Glomerular endothelial cell (primary cell): ENCODE results near the gene FAM90A26. TPM values are rescaled to one million over a fixed set of nuclear protein-coding genes. Genes with fewer than 3 reads are reported as not detected.
"Not testable (repeated sequence)": the region's sequence is repeated elsewhere in the genome, so short reads cannot be mapped to it uniquely, and the experiment has no call there.

Experiments used
- DNase-seq: peaks from one replicate; pipeline ENCODE4 v3.0.0-alpha.2; 2011; ENCODE audit warnings: low read depth, low spot score; ENCODE audit errors: extremely low read depth
- total RNA-seq: library from RNA; depleted of rRNA; stranded (reverse); fragments of >200 nt; gene quantifications from 2 replicates; pipeline ENCODE4 v1.2.3, GENCODE V29; 2015

Gene FAM90A26, protein sequence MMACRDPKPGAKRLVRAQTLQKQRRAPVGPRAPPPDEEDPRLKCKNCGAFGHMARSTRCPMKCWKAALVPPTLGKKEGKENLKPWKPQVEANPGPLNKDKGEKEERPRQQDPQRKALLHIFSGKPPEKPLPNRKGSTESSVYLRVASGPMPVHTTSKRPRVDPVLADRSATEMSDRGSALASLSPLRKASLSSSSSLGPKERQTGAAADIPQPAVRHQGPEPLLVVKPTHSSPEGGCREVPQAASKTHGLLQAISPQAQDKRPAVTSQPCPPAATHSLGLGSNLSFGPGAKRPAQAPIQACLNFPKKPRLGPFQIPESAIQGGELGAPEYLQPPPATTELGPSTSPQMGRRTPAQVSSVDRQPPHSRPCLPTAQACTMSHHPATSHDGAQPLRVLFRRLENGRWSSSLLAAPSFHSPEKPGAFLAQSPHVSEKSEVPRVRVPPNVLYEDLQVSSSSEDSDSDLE
- total RNA-seq, result not detected in 2 replicates

DNA sequence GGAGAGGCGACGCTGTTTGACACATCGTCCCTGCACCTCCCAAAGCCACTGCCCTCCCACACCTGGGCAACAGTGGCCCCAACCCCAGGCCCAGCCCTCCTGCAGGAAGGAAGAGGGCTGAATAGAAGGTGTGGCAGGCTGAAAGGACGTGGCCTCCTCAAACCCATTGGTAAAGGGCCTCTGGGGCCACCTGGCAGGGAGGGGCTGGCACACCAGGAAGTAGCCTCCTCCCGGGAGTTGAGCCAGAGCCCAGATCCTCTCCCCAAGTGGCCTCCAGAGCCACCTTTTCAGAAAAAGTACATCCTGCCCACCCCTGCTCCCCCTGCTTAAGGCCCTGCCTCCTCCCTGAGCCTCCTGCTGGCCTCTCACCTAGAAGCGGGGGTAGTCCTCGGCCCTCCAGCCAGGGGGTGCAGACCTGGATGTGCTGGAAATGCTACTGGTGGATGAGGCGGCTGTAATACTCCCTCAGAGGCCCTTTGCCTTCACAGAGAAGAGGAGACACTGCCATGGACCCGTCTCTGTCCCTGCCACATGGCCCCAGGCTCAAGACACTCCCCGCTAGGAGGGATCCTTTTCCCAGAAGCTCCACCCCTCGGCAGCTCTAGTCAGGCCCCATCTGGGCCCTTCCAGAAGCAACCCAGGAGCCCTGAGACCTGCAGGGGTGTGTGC is at the start of gene FAM90A26:
TSS of gene FAM90A26 (plus strand) at position 619 of the 669 bp plus-strand sequence. CDS start 2,764 bp downstream, outside the sequence.
- DNase-seq, result not testable (repeated sequence)

DNA sequence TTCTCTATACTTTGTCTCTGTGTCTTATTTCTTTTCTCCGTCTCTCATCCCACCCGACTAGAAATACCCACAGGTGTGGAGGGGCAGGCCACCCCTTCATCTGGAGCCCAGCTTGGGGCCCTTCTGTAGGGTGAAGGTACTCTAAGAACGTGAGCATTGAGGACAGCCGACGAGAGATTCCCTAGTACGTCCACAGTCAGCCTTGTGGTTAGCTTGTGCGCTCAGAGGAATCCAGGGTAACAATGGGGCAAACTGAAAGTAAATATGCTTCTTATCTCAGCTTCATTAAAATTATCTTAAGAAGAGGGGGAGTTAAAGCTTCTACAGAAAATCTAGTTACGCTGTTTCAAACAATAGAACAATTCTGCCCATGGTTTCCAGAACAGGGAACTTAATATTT is 47.5 kb upstream of the FAM90A26 start:
- DNase-seq, result not testable (repeated sequence)

DNA sequence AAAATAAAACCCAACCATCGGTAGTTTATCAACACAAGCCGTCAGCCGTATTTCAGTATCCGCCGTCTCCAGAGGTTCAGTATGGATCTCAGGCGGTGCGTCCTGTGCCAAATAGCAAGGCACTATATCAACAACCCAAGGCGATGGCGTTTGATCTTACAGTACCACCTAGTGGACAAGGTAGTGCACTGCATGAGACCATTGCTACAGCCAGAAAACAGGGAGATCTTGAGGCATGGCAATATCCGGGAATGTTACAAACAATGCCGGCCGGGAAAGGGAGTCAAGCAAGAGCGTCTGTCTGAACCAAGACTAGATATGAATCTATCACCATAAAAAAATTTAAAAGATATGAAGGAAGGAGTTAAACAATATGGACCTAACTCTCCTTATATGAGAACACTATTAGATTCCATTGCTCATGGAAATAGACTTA is 46.6 kb upstream of the FAM90A26 start:
- DNase-seq, result peak; percentile 36

DNA sequence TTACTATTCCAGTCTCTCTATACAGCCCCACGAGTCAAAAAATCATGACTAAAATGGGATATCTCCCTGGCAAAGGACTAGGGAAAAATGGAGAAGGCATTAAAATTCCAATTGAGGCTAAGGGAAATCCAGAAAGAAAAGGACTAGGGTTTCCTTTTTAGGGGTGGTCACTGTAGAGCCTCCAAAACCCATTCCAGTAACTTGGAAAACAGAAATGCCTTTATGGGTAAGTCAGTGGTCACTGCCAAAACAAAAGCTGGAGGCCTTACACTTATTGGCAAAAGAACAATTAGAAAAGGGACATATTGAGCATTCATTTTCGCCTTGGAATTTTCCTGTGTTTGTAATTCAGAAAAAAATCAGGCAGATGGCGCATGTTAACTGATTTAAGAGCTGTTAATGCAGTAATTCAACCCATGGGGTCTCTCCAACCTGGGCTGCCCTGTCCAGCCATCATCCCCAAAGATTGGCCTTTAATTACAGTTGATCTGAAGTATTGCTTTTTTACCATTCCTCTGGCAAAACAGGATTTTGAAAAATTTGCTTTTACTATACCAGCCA is 44.5 kb upstream of the FAM90A26 start:
- DNase-seq, result not testable (repeated sequence)

DNA sequence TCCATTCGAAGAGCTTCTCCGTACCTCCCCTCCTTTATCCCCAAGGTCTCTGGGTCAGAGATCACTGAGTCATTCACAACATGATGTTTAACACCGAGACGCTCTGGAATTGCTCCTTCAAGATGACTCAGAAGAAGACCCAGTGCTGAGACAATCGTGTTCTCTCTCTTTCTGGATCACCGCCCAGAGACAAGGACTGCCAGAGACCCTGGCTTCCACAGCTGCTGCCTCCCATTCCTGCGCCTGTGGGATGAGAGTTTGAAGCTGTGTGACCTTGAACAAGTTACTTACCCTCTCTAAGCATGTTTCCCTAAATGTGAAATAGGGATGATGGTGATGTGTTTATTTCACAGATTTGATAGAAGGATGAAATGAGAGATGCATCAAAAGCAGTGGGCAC is 38.8 kb upstream of the FAM90A26 start:
- not testable (repeated sequence) for DNase-seq

DNA sequence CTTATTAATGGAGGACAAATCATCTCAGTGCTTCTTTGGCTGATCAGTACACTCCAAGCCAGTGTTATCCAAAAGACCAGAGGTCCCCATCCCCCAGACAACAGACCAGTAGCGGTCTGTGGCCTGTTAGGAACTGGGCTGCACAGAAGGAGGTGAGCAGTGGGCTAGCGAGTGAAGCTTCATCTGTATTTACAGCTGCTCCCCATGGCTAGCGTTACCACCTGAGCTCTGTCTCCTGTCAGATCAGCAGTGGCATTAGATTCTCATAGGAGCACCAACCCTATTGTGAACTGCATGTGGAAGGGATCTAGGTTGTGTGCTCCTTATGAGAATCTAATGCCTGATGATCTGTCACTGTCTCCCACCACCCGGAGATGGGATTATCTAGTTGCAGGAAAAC is 37.4 kb upstream of the FAM90A26 start:
- not testable (repeated sequence) for DNase-seq

DNA sequence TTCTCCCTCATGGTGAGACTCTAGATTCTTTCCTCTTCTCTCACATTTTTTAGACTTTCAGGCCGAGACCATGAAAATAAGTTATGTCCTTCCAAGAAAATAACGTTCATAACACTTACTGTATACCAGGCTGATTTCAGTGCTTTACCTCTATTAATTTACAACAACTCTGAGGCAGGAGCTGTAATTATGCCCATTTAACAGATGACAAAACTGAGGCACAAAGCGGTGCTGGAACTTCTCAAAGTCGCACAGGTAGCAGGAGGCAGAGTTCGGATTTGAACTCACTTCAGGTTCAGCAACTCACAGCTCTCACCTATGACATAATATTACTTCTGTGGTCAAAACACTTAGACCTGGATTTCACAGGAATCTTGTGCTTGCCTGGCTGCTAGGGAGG is 36.2 kb upstream of the FAM90A26 start:
- DNase-seq, result not testable (repeated sequence)

DNA sequence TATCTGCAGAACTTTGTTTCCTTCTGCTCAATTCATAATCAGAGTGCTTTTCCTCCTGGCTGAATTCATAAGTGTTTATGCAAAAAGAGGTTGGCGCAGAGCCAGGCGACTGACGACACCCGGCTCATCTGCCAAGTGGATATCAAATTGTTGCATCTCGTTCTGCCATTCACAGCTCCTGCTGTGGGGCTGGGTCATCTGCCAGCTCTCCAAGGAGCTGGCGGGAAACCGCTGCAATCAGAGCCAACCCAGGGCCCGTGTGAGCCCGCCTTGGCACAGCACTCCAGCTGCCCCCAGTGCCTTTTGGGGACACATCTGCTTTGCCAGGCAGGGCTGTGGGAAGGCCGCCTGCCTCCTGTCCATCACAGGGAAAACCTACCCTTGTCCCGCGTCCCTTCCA is 35.7 kb upstream of the FAM90A26 start:
- not testable (repeated sequence) for DNase-seq

DNA sequence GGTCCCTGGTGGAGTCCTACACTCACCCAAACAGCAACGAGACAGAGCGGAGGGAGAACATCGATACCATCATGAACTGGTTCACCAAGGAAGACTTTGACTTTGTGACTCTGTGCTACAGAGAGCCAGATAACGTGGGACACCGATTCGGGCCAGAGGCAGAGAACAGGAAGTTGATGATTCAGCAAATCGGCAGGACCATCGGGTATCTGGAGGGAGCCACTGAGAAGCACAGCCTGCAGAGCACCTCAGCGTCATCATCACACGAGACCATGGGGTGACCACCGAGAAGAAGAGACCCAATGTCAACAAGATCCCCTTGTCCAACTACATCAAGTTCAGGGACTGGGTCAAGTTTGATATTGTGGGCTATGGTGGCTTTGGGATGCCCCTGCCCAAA is 29.2 kb upstream of the FAM90A26 start:
- not testable (repeated sequence) for DNase-seq

DNA sequence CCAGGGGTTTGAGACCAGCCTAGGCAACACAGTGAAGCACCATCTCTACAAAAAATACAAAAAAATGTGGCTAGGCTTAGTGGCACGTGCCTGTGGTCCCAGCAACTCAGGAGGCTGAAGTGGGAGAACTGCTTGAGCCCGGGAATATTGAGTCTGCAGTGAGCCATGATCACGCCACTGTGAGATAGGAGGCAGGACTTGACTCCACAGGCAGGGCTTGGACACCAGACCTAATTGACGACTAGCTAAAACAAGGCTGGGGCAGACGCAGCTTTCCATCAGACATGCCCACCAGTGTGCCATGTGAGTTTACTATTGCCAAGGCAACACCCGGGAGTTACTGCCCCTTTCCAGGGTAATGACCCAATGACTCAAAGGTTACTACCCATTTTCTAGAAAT is 27.4 kb upstream of the FAM90A26 start:
- DNase-seq, result not testable (repeated sequence)

DNA sequence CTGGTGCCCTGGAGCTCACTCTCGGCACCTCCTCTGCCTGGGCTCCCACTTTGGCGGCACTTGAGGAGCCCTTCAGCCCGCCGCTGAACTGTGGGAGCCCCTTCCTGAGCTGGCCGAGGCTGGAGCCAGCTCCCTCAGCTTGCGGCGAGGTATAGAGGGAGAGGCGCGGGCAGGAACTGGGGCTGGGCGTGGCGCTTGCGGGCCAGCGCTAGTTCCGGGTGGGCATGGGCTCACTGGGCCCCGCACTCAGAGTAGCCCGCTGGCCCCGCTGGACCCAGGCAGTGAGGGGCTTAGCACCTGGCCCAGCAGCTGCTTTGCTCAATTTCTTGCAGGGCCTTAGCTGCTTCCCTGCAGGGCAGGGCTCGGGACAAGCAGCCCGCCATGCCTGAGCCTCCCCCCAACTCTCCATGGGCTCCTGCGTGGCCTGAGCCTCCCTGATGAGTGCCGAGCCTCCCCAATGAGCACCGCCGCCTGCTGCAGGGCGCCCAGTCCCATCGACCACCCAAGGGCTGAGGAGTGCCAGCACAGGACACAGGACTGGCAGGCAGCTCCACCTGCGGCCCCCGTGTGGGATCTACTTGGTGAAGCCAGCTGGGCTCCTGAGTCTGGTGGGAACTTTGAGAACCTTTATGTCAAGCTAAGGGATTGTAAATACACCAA is 26.7 kb upstream of the FAM90A26 start:
- no peak for DNase-seq

DNA sequence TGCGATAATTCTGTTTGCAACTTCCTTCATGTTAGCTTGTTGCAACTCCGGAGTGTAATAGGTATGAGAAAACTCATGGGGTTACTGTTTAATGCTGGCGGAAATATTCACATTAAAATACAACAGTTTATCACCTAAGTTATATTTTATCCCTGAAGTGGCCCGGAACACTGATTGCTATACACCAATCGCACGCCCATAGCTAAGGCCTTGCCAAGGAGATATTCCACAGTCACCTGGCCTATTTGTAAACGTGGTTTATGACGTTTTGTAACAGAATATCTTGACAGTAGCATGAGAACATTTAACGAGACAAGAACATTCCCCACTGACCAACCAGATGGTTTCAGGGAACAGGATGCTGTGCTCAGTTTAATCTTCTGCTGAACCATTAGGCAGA is 23.2 kb upstream of the FAM90A26 start:
- no peak for DNase-seq

DNA sequence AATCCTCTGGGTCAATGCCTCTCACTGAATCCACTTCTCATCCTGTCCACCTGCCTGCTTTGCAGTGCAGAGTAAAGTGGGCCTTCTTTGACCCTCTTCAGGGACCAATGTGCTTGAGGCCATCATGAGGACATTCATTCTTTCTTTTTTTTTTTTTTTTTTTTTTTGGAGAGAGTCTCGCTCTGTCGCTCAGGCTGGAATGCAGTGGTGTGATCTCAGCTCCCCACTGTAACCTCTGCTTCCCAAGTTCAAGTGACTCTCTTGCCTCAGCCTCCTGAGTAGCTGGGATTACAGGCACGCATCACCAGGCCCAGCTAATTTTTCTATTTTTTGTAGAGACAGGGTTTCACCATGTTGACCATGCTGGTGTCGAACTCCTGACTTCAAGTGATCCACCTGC is 22.8 kb upstream of the FAM90A26 start:
- not testable (repeated sequence) for DNase-seq

DNA sequence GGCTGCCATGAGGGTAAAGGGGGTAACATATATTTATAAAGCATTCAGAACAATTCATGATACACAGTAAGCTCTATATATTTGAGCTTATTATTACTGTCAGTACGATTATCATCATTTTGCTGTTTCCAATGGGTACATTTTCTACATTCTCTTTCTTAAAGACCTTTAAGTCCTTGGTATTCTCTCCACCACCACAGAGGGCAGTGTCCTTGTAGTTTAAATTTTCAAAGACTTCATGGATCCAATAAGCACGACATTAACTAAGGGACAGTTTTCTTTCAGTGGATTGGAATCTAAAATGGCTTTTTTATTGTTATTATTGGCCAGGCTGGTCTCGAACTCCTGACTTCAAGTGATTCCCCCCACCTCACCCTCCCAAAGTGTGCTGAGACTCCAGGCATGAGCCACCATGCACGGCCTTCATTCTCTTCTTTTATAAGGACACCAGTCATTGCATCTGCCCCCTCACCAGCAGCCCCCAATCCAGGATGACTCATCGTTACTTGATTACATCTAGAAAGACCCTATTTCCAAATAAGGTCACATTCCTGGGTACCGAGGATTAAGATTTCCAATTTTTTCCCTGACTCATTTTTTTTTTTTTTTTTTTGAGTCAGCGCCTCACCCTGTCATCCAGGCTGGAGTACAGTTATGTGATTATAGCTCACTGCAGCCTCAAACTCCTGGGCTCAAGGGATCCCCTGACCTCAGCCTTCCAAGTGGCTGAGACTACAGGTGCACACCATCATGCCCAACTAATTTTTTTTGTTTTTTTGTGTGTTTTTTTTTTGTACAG is 21.4 kb upstream of the FAM90A26 start:
- DNase-seq, result not testable (repeated sequence)

DNA sequence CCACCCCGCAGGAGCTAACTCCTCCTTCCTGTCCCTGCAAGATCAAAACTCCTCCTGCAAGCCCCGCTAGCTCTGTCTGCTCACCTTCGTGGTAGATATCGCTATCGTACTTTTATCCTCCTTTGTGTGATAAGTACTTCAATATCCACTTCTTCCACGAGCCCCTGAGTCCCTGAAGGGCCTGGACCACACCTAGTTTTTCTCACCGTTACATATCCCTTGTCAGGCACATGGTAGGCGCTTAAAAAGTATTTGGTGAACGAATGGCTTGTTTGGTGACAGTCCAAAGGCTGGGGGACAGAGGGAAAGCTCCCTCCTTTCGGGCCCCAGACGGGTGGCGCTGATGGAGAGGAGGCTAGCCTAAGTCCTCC is 18.4 kb upstream of the FAM90A26 start:
- DNase-seq, result not testable (repeated sequence)

DNA sequence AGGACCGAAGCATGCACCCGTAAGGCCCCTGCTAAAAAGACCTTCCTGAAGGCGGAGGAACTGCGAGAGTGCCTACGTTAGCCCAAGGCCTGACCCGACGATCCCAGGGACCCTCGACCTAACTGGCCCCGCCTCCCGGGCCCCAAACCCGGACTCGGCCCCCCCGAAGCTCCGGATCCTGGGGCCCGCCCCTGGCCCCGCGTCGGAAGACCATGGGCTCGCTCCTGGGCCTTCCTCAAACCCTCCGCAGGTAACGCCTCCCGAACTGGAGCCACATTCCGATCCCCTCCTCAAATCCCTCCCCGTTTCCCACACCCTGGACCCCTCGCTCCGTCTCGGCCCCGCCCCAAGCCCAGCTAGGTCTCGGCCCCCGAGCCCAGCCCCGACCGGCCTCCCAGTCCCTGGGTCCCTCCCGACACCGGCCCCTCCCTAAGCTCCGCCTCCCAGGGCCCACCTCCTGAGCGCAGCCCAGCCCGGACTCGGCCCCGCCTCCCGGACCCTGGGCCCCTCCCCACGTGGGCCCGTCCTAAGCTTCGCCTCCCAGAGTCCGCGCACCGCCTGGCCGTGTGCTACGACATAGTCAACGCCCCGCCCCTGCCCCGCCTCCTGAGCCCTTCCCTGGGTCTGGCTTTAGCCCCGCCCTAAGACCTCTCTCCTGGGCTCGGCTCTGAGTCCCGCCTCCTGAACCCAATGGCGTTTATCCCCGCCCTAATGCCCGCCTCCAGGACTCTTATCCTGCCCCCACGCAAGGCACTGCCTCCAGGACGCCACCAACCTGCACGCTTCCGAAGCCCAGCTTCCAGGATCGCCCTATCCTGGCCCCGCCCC is 17.8 kb upstream of the FAM90A26 start:
- DNase-seq, result peak; percentile 50

DNA sequence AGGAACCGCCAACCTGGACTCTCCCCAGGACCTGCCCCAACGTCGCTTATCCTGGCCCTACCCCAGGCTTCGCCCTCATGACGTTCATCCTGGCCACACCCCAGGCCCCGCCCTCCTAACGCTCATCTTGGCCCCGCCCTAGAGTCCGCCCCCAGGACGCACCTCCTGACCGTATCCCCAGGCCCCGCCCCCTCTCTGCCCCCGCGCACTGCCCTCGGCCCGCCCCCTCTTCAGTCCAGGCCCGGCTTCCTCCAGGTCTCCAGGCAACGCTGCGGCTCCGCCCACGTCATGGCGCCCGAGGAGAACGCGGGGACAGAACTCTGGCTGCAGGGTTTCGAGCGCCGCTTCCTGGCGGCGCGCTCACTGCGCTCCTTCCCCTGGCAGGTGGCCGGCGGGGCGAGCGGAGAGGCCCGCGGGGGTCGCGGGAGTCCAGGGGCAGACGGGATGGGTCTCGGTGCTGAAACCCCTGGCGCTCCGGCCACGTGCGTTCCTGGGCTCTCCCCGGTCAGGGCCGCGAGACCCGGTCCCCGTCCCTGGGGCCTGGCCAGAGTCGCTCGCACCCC is 17.1 kb upstream of the FAM90A26 start:
- DNase-seq, result peak; percentile 71

DNA sequence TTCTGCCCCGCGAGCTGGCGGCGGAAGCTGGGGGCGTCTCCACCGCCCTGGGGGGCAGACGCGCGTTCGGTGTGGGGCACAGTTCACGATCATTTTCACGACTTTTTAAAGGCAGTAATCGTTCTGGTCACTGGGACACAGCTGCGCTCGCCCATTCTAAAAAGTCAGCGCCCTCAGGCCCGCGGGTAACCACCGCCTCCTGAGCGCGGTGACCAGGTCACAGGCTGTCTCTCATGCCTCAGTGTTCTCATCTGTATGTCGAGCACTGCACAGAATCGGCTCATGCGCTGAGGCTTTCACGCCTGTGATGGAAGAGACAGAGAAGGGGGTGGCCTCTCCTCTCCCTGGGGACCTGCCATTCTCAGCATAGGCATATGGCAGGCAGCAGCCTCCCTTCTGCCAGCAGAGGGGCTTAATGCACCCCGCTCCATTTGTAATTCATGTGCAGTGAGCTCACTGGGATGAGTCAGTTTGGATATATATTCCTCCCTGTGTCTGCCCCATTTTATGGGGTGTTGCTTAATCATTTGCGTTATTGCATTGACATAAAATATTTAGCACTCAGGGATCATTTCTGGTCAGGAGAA is 16.5 kb upstream of the FAM90A26 start:
- not testable (repeated sequence) for DNase-seq
